ENCODE data around the gene MYO18B.

The MYO18B gene

DNA sequence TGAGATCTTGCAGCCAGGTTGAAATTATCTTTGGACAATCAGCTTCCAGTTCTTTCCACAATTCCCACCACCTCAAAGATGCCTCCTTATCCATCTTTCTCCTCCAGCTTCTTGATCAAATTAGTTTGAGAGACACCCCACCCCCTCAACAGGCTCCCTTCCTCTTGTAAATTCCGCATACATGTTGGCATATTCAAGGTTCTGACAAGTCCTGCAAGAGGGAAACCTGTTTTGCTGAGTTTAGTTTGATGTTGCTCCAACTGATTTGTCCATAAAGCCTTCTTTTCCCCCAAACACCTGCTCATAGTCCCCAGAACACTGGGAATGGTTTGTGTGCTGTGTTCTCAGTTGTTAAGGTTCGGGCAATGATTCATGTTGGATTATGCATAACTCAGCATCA is 73.6 kb downstream of the MYO18B start:
- H3K4me3 ChIP-seq (ENCODE audit: low read depth in 1 of 2, low read length in 2 of 2) = no peak overlapping the region
- no peaks in the 10 kb centered on the region for H3K36me3 ChIP-seq (ENCODE audit: control insufficient read depth in 1 of 2, insufficient read depth in 2 of 2, low read length in 2 of 2)
- no peak overlapping the region for H3K27ac ChIP-seq (ENCODE audit: low read length)
- no peaks in the 10 kb centered on the region for H3K9me3 ChIP-seq (ENCODE audit: control insufficient read depth in 1 of 2, low read length in 2 of 2)
- peaks cover 4% of the 10 kb centered on the region for H3K27me3 ChIP-seq (ENCODE audit: low read depth, low read length)
- no peaks in the 10 kb centered on the region for H3K4me1 ChIP-seq (ENCODE audit: control insufficient read depth in 1 of 2, insufficient read depth in 2 of 2, low read length in 2 of 2)

GRCh38 chr22:25816522-25817059 is 74.6 kb downstream of the MYO18B start:
- Histone ChIP-seq H3K4me1 (ENCODE audit: control insufficient read depth in 1 of 2, insufficient read depth in 2 of 2, low read length in 2 of 2) (no peaks in the 10 kb centered on the region), H3K27me3 (ENCODE audit: low read depth, low read length) (peaks cover 4% of the 10 kb centered on the region), H3K36me3 (ENCODE audit: control insufficient read depth in 1 of 2, insufficient read depth in 2 of 2, low read length in 2 of 2) (no peaks in the 10 kb centered on the region), H3K4me3 (ENCODE audit: low read depth in 1 of 2, low read length in 2 of 2) (no peak overlapping the region), H3K27ac (ENCODE audit: low read length) (no peak overlapping the region), H3K9me3 (ENCODE audit: control insufficient read depth in 1 of 2, low read length in 2 of 2) (no peaks in the 10 kb centered on the region)

- Histone ChIP-seq H3K27me3 (ENCODE audit: low read depth, low read length) (peaks cover 4% of the 10 kb centered on the region), H3K9me3 (ENCODE audit: control insufficient read depth in 1 of 2, low read length in 2 of 2) (peaks cover 0 to 4% of the 10 kb centered on the region in 2 donors), H3K4me3 (ENCODE audit: low read depth in 1 of 2, low read length in 2 of 2) (no peak overlapping the region), H3K27ac (ENCODE audit: low read length) (no peak overlapping the region), H3K4me1 (ENCODE audit: control insufficient read depth in 1 of 2, insufficient read depth in 2 of 2, low read length in 2 of 2) (no peaks in the 10 kb centered on the region), H3K36me3 (ENCODE audit: control insufficient read depth in 1 of 2, insufficient read depth in 2 of 2, low read length in 2 of 2) (no peaks in the 10 kb centered on the region)
Measured at GRCh38 chr22:25817092-25817943, 75.3 kb downstream of the MYO18B start.

GRCh38 chr22:25818541-25818940 is 76.6 kb downstream of the MYO18B start:
- no peaks in the 10 kb centered on the region for H3K27me3 ChIP-seq (ENCODE audit: low read depth, low read length)
- H3K36me3 ChIP-seq (ENCODE audit: control insufficient read depth in 1 of 2, insufficient read depth in 2 of 2, low read length in 2 of 2) = no peaks in the 10 kb centered on the region

DNA sequence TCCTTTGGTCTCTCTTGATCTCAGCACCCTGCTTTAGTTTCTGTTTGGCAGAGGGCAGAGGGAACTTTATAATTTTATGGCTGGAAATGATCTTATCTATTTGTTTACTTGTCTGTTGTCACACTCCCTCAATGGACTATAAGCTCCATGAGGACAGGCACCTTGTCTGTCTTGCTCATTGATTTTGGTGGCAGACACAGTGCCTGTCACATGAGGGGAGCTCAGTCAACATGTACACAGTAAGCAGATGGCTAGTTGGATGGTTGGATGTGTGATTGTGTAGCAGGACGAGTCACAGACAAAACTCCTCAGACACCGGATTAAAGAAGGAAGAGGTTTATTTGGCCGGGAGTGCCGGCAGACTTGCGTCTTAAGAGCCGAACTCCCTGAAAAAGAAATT is 80.4 kb downstream of the MYO18B start:
- Histone ChIP-seq H3K27me3 (ENCODE audit: low read depth, low read length) (no peaks in the 10 kb centered on the region), H3K9me3 (ENCODE audit: control insufficient read depth in 1 of 2, low read length in 2 of 2) (peaks cover 0 to 5% of the 10 kb centered on the region in 2 donors), H3K27ac (ENCODE audit: low read length) (no peak overlapping the region), H3K4me1 (ENCODE audit: control insufficient read depth in 1 of 2, insufficient read depth in 2 of 2, low read length in 2 of 2) (no peaks in the 10 kb centered on the region), H3K36me3 (ENCODE audit: control insufficient read depth in 1 of 2, insufficient read depth in 2 of 2, low read length in 2 of 2) (no peaks in the 10 kb centered on the region), H3K4me3 (ENCODE audit: low read depth in 1 of 2, low read length in 2 of 2) (no peak overlapping the region)

More at GRCh38 chr22:25818541-25818940, 76.6 kb downstream of the MYO18B start:
- no peak overlapping the region for H3K4me3 ChIP-seq (ENCODE audit: low read depth in 1 of 2, low read length in 2 of 2)
- H3K27ac ChIP-seq (ENCODE audit: low read length) = no peak overlapping the region
- no peaks in the 10 kb centered on the region for H3K4me1 ChIP-seq (ENCODE audit: control insufficient read depth in 1 of 2, insufficient read depth in 2 of 2, low read length in 2 of 2)
- peaks cover 0 to 5% of the 10 kb centered on the region in 2 donors for H3K9me3 ChIP-seq (ENCODE audit: control insufficient read depth in 1 of 2, low read length in 2 of 2)

DNA sequence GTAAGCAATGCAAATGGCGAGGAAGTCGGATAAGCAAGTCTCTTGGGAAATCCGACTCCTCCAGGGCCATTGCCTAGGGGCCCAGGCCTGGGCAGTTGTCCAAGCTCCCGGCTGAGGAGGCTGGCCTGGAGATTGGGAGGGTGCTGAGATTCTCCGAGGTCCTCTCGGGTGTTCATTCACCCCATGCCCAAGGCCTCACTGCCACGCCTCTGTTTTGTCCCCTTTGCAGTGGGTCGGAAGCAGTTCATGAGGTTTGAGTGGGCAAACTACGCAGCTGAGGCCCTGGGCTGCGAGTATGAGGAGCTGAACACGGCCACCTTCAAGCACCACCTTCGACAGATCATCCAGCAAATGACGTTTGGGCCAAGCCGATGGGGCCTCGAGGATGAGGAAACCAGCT is 81.3 kb downstream of the MYO18B start:
- Histone ChIP-seq H3K27me3 (ENCODE audit: low read depth, low read length) (no peaks in the 10 kb centered on the region), H3K27ac (ENCODE audit: low read length) (no peak overlapping the region), H3K4me1 (ENCODE audit: control insufficient read depth in 1 of 2, insufficient read depth in 2 of 2, low read length in 2 of 2) (no peaks in the 10 kb centered on the region), H3K36me3 (ENCODE audit: control insufficient read depth in 1 of 2, insufficient read depth in 2 of 2, low read length in 2 of 2) (no peaks in the 10 kb centered on the region), H3K4me3 (ENCODE audit: low read depth in 1 of 2, low read length in 2 of 2) (no peak overlapping the region), H3K9me3 (ENCODE audit: control insufficient read depth in 1 of 2, low read length in 2 of 2) (peaks cover 0 to 5% of the 10 kb centered on the region in 2 donors)

GRCh38 chr22:25824828-25825423 is 82.9 kb downstream of the MYO18B start:
- Histone ChIP-seq H3K4me3 (ENCODE audit: low read depth in 1 of 2, low read length in 2 of 2) (no peak overlapping the region), H3K9me3 (ENCODE audit: control insufficient read depth in 1 of 2, low read length in 2 of 2) (peaks cover 0 to 5% of the 10 kb centered on the region in 2 donors), H3K27ac (ENCODE audit: low read length) (no peak overlapping the region), H3K4me1 (ENCODE audit: control insufficient read depth in 1 of 2, insufficient read depth in 2 of 2, low read length in 2 of 2) (no peaks in the 10 kb centered on the region), H3K27me3 (ENCODE audit: low read depth, low read length) (no peaks in the 10 kb centered on the region), H3K36me3 (ENCODE audit: control insufficient read depth in 1 of 2, insufficient read depth in 2 of 2, low read length in 2 of 2) (no peaks in the 10 kb centered on the region)

DNA sequence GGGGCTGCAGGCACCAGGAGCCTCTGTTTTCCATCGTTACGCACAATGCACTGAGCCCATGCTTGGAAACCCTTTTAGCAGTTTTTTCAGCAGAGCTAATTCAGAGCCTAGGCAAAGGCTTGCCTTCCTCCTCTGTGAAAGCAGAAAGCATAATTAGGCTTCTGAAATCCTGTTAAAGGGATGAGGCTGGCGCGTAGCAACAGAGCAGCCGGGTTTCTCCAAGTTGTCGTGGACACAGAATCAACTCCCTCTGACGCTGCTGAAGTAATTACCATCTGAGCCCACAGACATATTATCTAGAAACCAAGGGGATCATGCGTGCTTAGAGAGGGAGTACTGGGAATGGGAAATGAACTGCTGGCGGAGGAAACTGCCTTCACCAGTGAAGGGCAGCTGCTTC is 85.4 kb downstream of the MYO18B start:
- Histone ChIP-seq H3K27me3 (ENCODE audit: low read depth, low read length) (no peaks in the 10 kb centered on the region), H3K4me3 (ENCODE audit: low read depth in 1 of 2, low read length in 2 of 2) (no peak overlapping the region), H3K36me3 (ENCODE audit: control insufficient read depth in 1 of 2, insufficient read depth in 2 of 2, low read length in 2 of 2) (no peaks in the 10 kb centered on the region), H3K4me1 (ENCODE audit: control insufficient read depth in 1 of 2, insufficient read depth in 2 of 2, low read length in 2 of 2) (no peaks in the 10 kb centered on the region), H3K9me3 (ENCODE audit: control insufficient read depth in 1 of 2, low read length in 2 of 2) (peaks cover 0 to 7% of the 10 kb centered on the region in 2 donors), H3K27ac (ENCODE audit: low read length) (no peak overlapping the region)

DNA sequence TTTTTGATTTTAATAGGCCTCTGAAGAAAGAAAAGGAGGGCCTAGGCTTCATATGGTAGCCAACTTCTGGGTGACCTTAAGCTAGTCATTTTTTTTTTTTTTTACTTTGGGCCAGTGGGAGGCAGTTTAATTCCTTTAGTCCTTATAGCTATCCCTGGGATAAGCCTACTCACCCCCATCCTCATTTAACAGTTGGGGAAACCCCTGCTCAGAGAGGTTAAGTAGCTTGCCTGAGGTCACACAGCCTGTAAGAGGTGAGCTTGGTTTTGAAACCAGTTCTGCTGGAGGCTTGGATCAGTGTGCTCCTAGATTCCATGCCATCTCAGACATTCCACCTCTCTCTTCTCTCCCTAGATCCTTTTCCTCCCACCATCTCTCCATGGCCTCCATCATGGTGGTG is 86.4 kb downstream of the MYO18B start:
- Histone ChIP-seq H3K4me1 (ENCODE audit: control insufficient read depth in 1 of 2, insufficient read depth in 2 of 2, low read length in 2 of 2) (no peaks in the 10 kb centered on the region), H3K36me3 (ENCODE audit: control insufficient read depth in 1 of 2, insufficient read depth in 2 of 2, low read length in 2 of 2) (no peaks in the 10 kb centered on the region), H3K27ac (ENCODE audit: low read length) (no peak overlapping the region), H3K9me3 (ENCODE audit: control insufficient read depth in 1 of 2, low read length in 2 of 2) (peaks cover 0 to 7% of the 10 kb centered on the region in 2 donors), H3K27me3 (ENCODE audit: low read depth, low read length) (no peaks in the 10 kb centered on the region), H3K4me3 (ENCODE audit: low read depth in 1 of 2, low read length in 2 of 2) (no peak overlapping the region)

DNA sequence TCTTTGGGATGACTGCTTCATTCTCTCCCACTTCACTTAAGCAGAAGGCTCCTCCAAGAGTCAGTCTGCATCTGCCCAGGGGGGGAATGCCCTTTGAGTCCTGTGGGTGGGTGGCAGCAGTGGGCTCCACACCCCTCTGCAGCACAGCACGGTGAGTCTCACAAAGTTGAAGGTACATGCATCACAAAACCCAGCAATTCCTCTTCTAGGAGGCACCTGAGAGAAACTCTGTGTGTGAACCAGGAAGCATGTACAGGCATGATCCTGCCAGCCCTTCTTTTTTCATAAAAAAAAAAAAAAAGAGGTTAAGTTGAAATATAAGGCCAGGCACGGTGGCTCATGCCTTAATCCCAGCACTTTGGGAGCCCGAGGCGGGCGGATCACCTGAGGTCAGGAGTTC is 87.2 kb downstream of the MYO18B start:
- no peaks in the 10 kb centered on the region for H3K4me1 ChIP-seq (ENCODE audit: control insufficient read depth in 1 of 2, insufficient read depth in 2 of 2, low read length in 2 of 2)
- H3K36me3 ChIP-seq (ENCODE audit: control insufficient read depth in 1 of 2, insufficient read depth in 2 of 2, low read length in 2 of 2) = no peaks in the 10 kb centered on the region
- no peak overlapping the region for H3K4me3 ChIP-seq (ENCODE audit: low read depth in 1 of 2, low read length in 2 of 2)
- H3K27me3 ChIP-seq (ENCODE audit: low read depth, low read length) = no peaks in the 10 kb centered on the region
- H3K9me3 ChIP-seq (ENCODE audit: control insufficient read depth in 1 of 2, low read length in 2 of 2) = peaks cover 0 to 7% of the 10 kb centered on the region in 2 donors
- H3K27ac ChIP-seq (ENCODE audit: low read length) = no peak overlapping the region

DNA sequence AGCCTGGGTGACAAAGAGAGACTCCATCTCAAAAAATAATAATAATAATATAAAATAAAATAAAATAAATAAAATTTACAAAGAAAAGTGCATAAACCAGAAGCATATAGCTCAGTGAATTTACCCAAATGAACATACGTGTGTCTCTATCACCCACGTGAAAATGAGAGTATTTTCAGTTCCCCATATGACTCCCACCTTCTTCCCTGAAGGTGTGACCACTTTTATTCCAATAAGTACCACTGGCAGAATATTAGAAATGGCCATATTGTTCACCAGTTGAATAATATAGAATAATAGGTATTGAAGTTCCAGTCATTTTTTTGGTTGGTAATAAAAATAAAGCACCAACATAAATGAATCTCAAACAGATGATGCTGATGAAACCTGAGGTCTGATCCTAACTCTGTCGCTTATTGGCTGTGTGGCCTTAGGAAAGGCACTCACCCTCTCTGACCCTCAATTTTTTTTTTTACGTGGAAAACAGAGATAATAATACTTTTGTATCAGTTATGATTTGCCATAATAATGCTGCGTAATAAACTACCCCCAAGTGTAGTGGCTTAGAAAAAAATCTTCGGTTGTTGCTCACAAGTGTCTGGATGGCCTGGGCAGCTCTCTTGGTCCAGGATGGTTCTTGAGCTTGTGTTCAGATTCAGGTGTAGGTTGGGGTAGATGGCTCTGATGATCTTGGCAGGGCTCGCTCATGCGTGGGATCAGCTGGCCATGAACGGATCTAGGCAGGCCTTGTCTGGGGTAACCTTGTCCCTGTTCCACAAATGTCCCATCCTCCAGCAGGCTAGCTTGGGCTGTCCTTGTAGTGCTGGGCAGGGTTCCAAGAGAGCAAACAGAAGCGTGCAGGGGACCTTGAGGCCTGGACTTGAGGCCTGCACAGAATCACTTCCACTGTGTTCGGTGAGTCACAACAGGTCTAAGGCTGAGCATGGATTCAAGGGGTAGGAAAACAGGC is 88.1 kb downstream of the MYO18B start:
- Histone ChIP-seq H3K4me1 (ENCODE audit: control insufficient read depth in 1 of 2, insufficient read depth in 2 of 2, low read length in 2 of 2) (no peaks in the 10 kb centered on the region), H3K27ac (ENCODE audit: low read length) (no peak overlapping the region), H3K36me3 (ENCODE audit: control insufficient read depth in 1 of 2, insufficient read depth in 2 of 2, low read length in 2 of 2) (no peaks in the 10 kb centered on the region), H3K9me3 (ENCODE audit: control insufficient read depth in 1 of 2, low read length in 2 of 2) (peaks cover 0 to 7% of the 10 kb centered on the region in 2 donors), H3K27me3 (ENCODE audit: low read depth, low read length) (no peaks in the 10 kb centered on the region), H3K4me3 (ENCODE audit: low read depth in 1 of 2, low read length in 2 of 2) (no peak overlapping the region)

Measured in muscle layer of duodenum (tissue), 2 donors.